RWPE1 (cell line): ENCODE results near the gene BCAN.
"Not testable (repeated sequence)": the region's sequence is repeated elsewhere in the genome, so short reads cannot be mapped to it uniquely, and the experiment has no call there.

Experiments used
- CTCF ChIA-PET: fragments of 350-600 bp; sonication (Branson Sonifier 250); formaldehyde crosslinking; extraction: SDS; loops from one replicate; lab custom pipeline; 2021; lab: Yijun Ruan, JAX
- POLR2A ChIA-PET: fragments of 400-600 bp; formaldehyde crosslinking; extraction: SDS; loops from one replicate; lab custom pipeline; 2020; ENCODE audit warnings: antibody characterized with exemption; ENCODE audit not compliant: low non-redundant PET; lab: Yijun Ruan, JAX
- DNase-seq: peaks from one replicate; pipeline ENCODE4 v3.0.0; 2012; ENCODE audit warnings: low spot score
- H3K27ac ChIP-seq: fragments of 450-650 bp; 2 replicates; pipeline ENCODE4 v1.5.1; 2017
- CTCF ChIP-seq: fragments of 450-650 bp; conservative IDR thresholded peaks from 2 replicates; pipeline ENCODE4 v1.5.1; 2017; ENCODE audit warnings: low read depth, mild to moderate bottlenecking

Gene BCAN

GRCh38 chr1:156629823-156630449 is 12.0 kb upstream of the BCAN start:
- no peak for TF ChIP-seq CTCF
- ChIA-PET POLR2A (no interaction called here), CTCF (interaction anchor here (0.6 kb wide), 1 partner anchor 96 kb away, joined by 3 read pairs; no protein-coding TSS in a partner anchor)
- no peak for DNase-seq
- no peak overlapping the region for H3K27ac ChIP-seq

- CTCF ChIA-PET, result interaction anchor here (0.6 to 0.7 kb wide), 3 partner anchors 12 to 28 kb away, joined by 3 to 7 read pairs (median 4); no protein-coding TSS in a partner anchor
- not testable (repeated sequence) for H3K27ac ChIP-seq, DNase-seq
- POLR2A ChIA-PET, result interaction anchor here (0.7 kb wide), 1 partner anchor 17 kb away, joined by 5 read pairs; no protein-coding TSS in a partner anchor
Observed at GRCh38 chr1:156631152-156631551, 10.8 kb upstream of the BCAN start.

GRCh38 chr1:156632355-156632754 is 9.6 kb upstream of the BCAN start:
- no peak for DNase-seq
- POLR2A ChIA-PET, result no interaction called here
- CTCF ChIA-PET, result no interaction called here
- H3K27ac ChIP-seq, result no peak overlapping the region
- no peak for TF ChIP-seq CTCF

GRCh38 chr1:156638189-156638985 is 3.5 kb upstream of the BCAN start:
- no peak overlapping the region for H3K27ac ChIP-seq
- no peak for TF ChIP-seq CTCF
- DNase-seq, result no peak
- ChIA-PET POLR2A (no interaction called here), CTCF (interaction anchor here (2.0 kb wide), 1 partner anchor 11 kb away, joined by 5 read pairs; no protein-coding TSS in a partner anchor)

GRCh38 chr1:156639601-156640101 is 2.3 kb upstream of the BCAN start:
- CTCF ChIA-PET, result interaction anchor here (0.9 kb wide), 1 partner anchor 8 kb away, joined by 3 read pairs; no protein-coding TSS in a partner anchor
- no peak overlapping the region for H3K27ac ChIP-seq
- POLR2A ChIA-PET, result no interaction called here
- no peak for DNase-seq
- TF ChIP-seq CTCF, result no peak

GRCh38 chr1:156640842-156641706 is 843 bp upstream of the BCAN start:
- CTCF ChIA-PET, result interaction anchor here (0.8 kb wide), 1 partner anchor 21 kb away, joined by 3 read pairs; no protein-coding TSS in a partner anchor
- POLR2A ChIA-PET, result no interaction called here
- no peak overlapping the region for H3K27ac ChIP-seq
- no peak for TF ChIP-seq CTCF
- DNase-seq, result no peak
